Fibroblast of lung (primary cell): ENCODE data around the gene TBL1XR1.

Experiments used
- EZH2 ChIP-seq: IDR thresholded peaks from 2 replicates; pipeline ENCODE4 v1.5.1; 2012; ENCODE audit warnings: low read length, control low read depth, mild to moderate bottlenecking; ENCODE audit errors: missing control alignments
- TF ChIP-seq, protein P1 (sequence below), 2 donors: IDR thresholded peaks in 1 of 2; conservative IDR thresholded peaks in 1 of 2; 1 replicate in 1 of 2; 2 replicates in 1 of 2; pipeline ENCODE4 v1.5.1; 2011 to 2012; ENCODE audit warnings: low read length in 2 of 2, control low read depth in 1 of 2, inconsistent platforms in 1 of 2, low read depth in 1 of 2, mild to moderate bottlenecking in 1 of 2

DNA sequence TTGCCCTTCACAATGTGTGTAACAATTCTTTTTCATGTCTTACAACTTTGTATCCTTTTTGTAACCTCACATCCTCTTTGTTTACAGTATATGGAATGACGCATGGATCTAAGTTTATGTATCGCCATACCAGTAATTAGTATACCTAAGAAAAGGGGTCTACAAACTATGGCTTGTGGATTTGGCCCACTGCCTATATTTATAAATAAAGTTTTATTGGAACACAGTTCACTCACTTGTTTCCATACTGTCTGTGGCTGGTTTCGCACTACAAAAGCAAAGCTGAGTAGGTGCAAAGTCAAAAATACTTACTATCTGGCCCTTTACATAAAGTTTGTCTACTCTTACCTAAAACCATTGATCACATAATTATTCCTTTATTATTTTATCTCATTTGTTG, 226.5 kb downstream of the TBL1XR1 start:
- TF ChIP-seq, protein P1, sequence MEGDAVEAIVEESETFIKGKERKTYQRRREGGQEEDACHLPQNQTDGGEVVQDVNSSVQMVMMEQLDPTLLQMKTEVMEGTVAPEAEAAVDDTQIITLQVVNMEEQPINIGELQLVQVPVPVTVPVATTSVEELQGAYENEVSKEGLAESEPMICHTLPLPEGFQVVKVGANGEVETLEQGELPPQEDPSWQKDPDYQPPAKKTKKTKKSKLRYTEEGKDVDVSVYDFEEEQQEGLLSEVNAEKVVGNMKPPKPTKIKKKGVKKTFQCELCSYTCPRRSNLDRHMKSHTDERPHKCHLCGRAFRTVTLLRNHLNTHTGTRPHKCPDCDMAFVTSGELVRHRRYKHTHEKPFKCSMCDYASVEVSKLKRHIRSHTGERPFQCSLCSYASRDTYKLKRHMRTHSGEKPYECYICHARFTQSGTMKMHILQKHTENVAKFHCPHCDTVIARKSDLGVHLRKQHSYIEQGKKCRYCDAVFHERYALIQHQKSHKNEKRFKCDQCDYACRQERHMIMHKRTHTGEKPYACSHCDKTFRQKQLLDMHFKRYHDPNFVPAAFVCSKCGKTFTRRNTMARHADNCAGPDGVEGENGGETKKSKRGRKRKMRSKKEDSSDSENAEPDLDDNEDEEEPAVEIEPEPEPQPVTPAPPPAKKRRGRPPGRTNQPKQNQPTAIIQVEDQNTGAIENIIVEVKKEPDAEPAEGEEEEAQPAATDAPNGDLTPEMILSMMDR (conservative IDR thresholded peaks at IDR 0.05 in 1 of 2, IDR thresholded peaks at IDR 0.05 in 1 of 2; ENCODE audit: low read depth in 1 of 2, low read length in 2 of 2): no peak
- TF ChIP-seq EZH2: no peak
